HepG2 (cell line): ENCODE results near the gene IGSF21. TPM values are rescaled to one million over a fixed set of nuclear protein-coding genes. Genes with fewer than 3 reads are reported as not detected.

Experiments used
- ATAC-seq: fragments of 200-7000 bp; cut with Tn5 transposase; 3 replicates; pipeline ENCODE4 v1.9.1; 2020; ENCODE audit warnings: mild to moderate bottlenecking, moderate library complexity
- BruUV-seq: library from RNA; stranded (reverse); fragments of 400-500 nt; replicated peaks from 2 replicates; lab custom pipeline; 2021; lab: Mats Ljungman, UMichigan
- CTCF ChIA-PET: fragments of 300-600 bp; formaldehyde crosslinking; extraction: SDS; loops from one replicate; lab custom pipeline; 2021; ENCODE audit warnings: low total read pairs, inconsistent platforms, low intra/inter-chr PET ratio; lab: Yijun Ruan, JAX
- POLR2A ChIA-PET: fragments of 350-600 bp; sonication (Branson Sonifier 250); formaldehyde crosslinking; loops from one replicate; lab custom pipeline; 2020; ENCODE audit warnings: antibody characterized with exemption, inconsistent platforms; lab: Yijun Ruan, JAX
- DNase-seq: peaks from one replicate; pipeline ENCODE4 v3.0.0-alpha.2; 2015; ENCODE audit warnings: low spot score
- FAIRE-seq: peaks from 3 replicates; lab custom pipeline; 2011; peaks lifted over from hg19 to GRCh38; lab: Jason Lieb, UNC
- H2AFZ ChIP-seq: one replicate; pipeline ENCODE4 v1.6.1; 2011; ENCODE audit warnings: low read length, inconsistent platforms
- H3K27ac ChIP-seq: fragments of 300-600 bp; 3 replicates; pipeline ENCODE4 v1.8.0; 2011; ENCODE audit warnings: mixed run types, mild to moderate bottlenecking, mixed read lengths, low read length, inconsistent platforms; ENCODE audit not compliant: insufficient read depth; ENCODE audit errors: extremely low read length
- H3K27me3 ChIP-seq, 2 experiments: fragments of 200-600 bp in 1 of 2; 2 replicates in 1 of 2; 3 replicates in 1 of 2; pipeline versions ENCODE4 v1.6.0 to v1.8.0; 2011; ENCODE audit warnings: low read length in 2 of 2, mild to moderate bottlenecking in 2 of 2, moderate library complexity in 2 of 2, inconsistent platforms in 1 of 2; ENCODE audit not compliant: insufficient read depth in 2 of 2, control insufficient read depth in 1 of 2
- H3K36me3 ChIP-seq, 2 experiments: fragments of 200-600 bp in 1 of 2; replicated peaks in 1 of 2; 2 replicates in 1 of 2; 3 replicates in 1 of 2; pipeline versions ENCODE4 v1.5.1 to v1.8.0; 2011; ENCODE audit warnings: low read length in 2 of 2, inconsistent platforms in 1 of 2; ENCODE audit not compliant: insufficient read depth in 2 of 2, control insufficient read depth in 1 of 2
- H3K4me1 ChIP-seq: 2 replicates; pipeline ENCODE4 v1.5.1; 2012; ENCODE audit warnings: low read length, inconsistent platforms; ENCODE audit not compliant: insufficient read depth
- H3K4me2 ChIP-seq: 2 replicates; pipeline ENCODE4 v1.6.0; 2011; ENCODE audit warnings: low read depth, low read length, inconsistent platforms
- H3K4me3 ChIP-seq, 3 experiments: fragments of 200-600 bp in 1 of 3; sonication (generic), shearing (Covaris generic) in 1 of 3; replicated peaks in 1 of 3; 2 replicates each; pipeline ENCODE4 v1.5.1; 2011 to 2016; ENCODE audit warnings: low read length in 3 of 3, inconsistent platforms in 2 of 3, low read depth in 2 of 3, mild to moderate bottlenecking in 2 of 3, control low read depth in 1 of 3, mixed read lengths in 1 of 3; ENCODE audit not compliant: insufficient read depth in 1 of 3
- H3K79me2 ChIP-seq: one replicate; pipeline ENCODE4 v1.6.1; 2011; ENCODE audit warnings: low read length, inconsistent platforms; ENCODE audit not compliant: insufficient read depth
- H3K9ac ChIP-seq: 2 replicates; pipeline ENCODE4 v1.6.0; 2011; ENCODE audit warnings: mild to moderate bottlenecking, low read depth, low read length, inconsistent platforms; ENCODE audit not compliant: insufficient read depth
- H3K9me3 ChIP-seq: 2 replicates; pipeline ENCODE4 v1.5.1; 2012; ENCODE audit warnings: mild to moderate bottlenecking, low read length
- H4K20me1 ChIP-seq: 2 replicates; pipeline ENCODE4 v1.6.0; 2011; ENCODE audit warnings: inconsistent platforms, mild to moderate bottlenecking, low read length, moderate library complexity; ENCODE audit not compliant: insufficient read depth
- BHLHE40 ChIP-seq: IDR thresholded peaks from 2 replicates; pipeline ENCODE4 v1.6.1; 2011; ENCODE audit warnings: low read length, improper control_type of control experiment
- DNMT3B ChIP-seq: conservative IDR thresholded peaks from 2 replicates; pipeline ENCODE4 v1.6.1; 2016; ENCODE audit warnings: missing biosample characterization, control low read depth
- FOXK2 ChIP-seq: fragments of 450-650 bp; IDR thresholded peaks from 2 replicates; pipeline ENCODE4 v1.6.1; 2016
- FOXP4 ChIP-seq: sonication (generic); formaldehyde crosslinking; IDR thresholded peaks from 2 replicates; pipeline ENCODE4 v1.4.0; 2020; ENCODE audit warnings: missing genetic modification reagents
- JARID2 ChIP-seq: sonication (generic); formaldehyde crosslinking; IDR thresholded peaks from 2 replicates; pipeline ENCODE4 v1.8.1; 2023; ENCODE audit warnings: missing genetic modification reagents, inconsistent platforms; ENCODE audit not compliant: insufficient replicate concordance
- JUND ChIP-seq: sonication (generic); formaldehyde crosslinking; IDR thresholded peaks from 2 replicates; pipeline ENCODE4 v1.8.0; 2022; ENCODE audit warnings: mild to moderate bottlenecking, missing genetic modification reagents
- MYPOP ChIP-seq: sonication (generic); formaldehyde crosslinking; IDR thresholded peaks from 2 replicates; pipeline ENCODE4 v1.8.1; 2023; ENCODE audit warnings: mild to moderate bottlenecking, moderate library complexity, missing genetic modification reagents
- ONECUT2 ChIP-seq: sonication (generic); formaldehyde crosslinking; IDR thresholded peaks from 2 replicates; pipeline ENCODE4 v1.4.0; 2020; ENCODE audit warnings: missing genetic modification reagents
- RFX1 ChIP-seq: fragments of 450-650 bp; IDR thresholded peaks from 2 replicates; pipeline ENCODE4 v1.6.1; 2017
- SALL1 ChIP-seq: sonication (generic); formaldehyde crosslinking; IDR thresholded peaks from 2 replicates; pipeline ENCODE4 v1.8.0; 2022; ENCODE audit warnings: mild to moderate bottlenecking, missing genetic modification reagents
- ZNF224 ChIP-seq: sonication (generic); formaldehyde crosslinking; IDR thresholded peaks from 2 replicates; pipeline ENCODE4 v1.5.0; 2020; ENCODE audit warnings: mild to moderate bottlenecking, missing genetic modification reagents
- ZNF281 ChIP-seq: sonication (generic); formaldehyde crosslinking; IDR thresholded peaks from 2 replicates; pipeline ENCODE4 v1.4.0; 2020; ENCODE audit warnings: missing genetic modification reagents, borderline replicate concordance
- ZNF337 ChIP-seq: sonication (generic); formaldehyde crosslinking; IDR thresholded peaks from 2 replicates; pipeline ENCODE4 v1.5.1; 2020; ENCODE audit warnings: missing genetic modification reagents, low read depth, mild to moderate bottlenecking, borderline replicate concordance
- ZNF556 ChIP-seq: sonication (generic); formaldehyde crosslinking; IDR thresholded peaks from 2 replicates; pipeline ENCODE4 v1.4.0; 2020; ENCODE audit warnings: mild to moderate bottlenecking, missing genetic modification reagents, borderline replicate concordance
- ZNF576 ChIP-seq: sonication (generic); formaldehyde crosslinking; IDR thresholded peaks from 2 replicates; pipeline ENCODE4 v1.4.0; 2020; ENCODE audit warnings: mild to moderate bottlenecking, missing genetic modification reagents
- ZNF605 ChIP-seq: sonication (generic); formaldehyde crosslinking; IDR thresholded peaks from 2 replicates; pipeline ENCODE4 v1.8.0; 2022; ENCODE audit warnings: mild to moderate bottlenecking, missing genetic modification reagents
- ZNF879 ChIP-seq: sonication (generic); formaldehyde crosslinking; IDR thresholded peaks from 2 replicates; pipeline ENCODE4 v1.8.1; 2023; ENCODE audit warnings: missing genetic modification reagents
- WGBS: methylation state at CpG from one replicate; pipeline ENCODE4 v1.1.6; 2017; ENCODE audit warnings: low lambda C conversion rate; 5-methylcytosine and 5-hydroxymethylcytosine counted together
- in situ Hi-C: cut with HindIII; loops from 2 replicates; pipeline ENCODE4 v1.10.0; 2017; ENCODE audit warnings: low pct_unique_long_range_greater_than_20kb; ENCODE audit not compliant: extremely low pct_ligation_motif_present
- intact Hi-C: fragments of 100-400 bp; cut with micrococcal nuclease; formaldehyde crosslinking; loops from one replicate; pipeline ENCODE4 v1.10.0; 2022; ENCODE audit not compliant: unreplicated experiment
- polyA plus RNA-seq, 8 experiments: library from polyadenylated mRNA; depleted of rRNA in 3 of 8; stranded (reverse) in 7 of 8; unstranded in 1 of 8; fragments of >200 nt; fragmentation: Illumina TruSeq in 4 of 8; extraction: Trizol in 4 of 8; gene quantifications; 2 replicates each; pipeline versions ENCODE4 v1.2.1 to v1.2.3, GENCODE V29; 2011 to 2016; ENCODE audit warnings: low read depth in 4 of 8, missing spikeins in 1 of 8, mixed read lengths in 1 of 8; ENCODE audit not compliant: insufficient read depth in 1 of 8
- total RNA-seq, 5 experiments: library from RNA; depleted of rRNA; stranded (reverse); fragments of >200 nt; fragmentation: Illumina TruSeq; extraction: Trizol; gene quantifications; 2 replicates each; pipeline ENCODE4 v1.2.3, GENCODE V29; 2016; ENCODE audit warnings: low read depth in 1 of 5

IGSF21 gene
- total and polyA plus RNA-seq, 2 of the 13 experiments (the other 11 are each of a cell fraction or from before 2014, with no cell fraction given) = not detected

GRCh38 chr1:18288722-18289121 is 181.1 kb downstream of the IGSF21 start:
- Histone ChIP-seq H3K9ac (no peak overlapping the region), H4K20me1 (no peaks in the 10 kb centered on the region), H3K79me2 (no peaks in the 10 kb centered on the region), H3K27me3 (peaks cover 0 to 9% of the 10 kb centered on the region in 2 experiments; a peak in 2 of 5 replicates), H2AFZ (no peak overlapping the region), H3K36me3 (no peaks in the 10 kb centered on the region), H3K4me3 (no peak overlapping the region), H3K4me1 (peaks cover 23% of the 10 kb centered on the region), H3K4me2 (no peak overlapping the region), H3K27ac (no peak overlapping the region), H3K9me3 (no peaks in the 10 kb centered on the region)
- intact Hi-C loops = no loop called here
- ChIA-PET CTCF (no interaction called here), POLR2A (no interaction called here)
- no peak for FAIRE-seq
- in situ Hi-C loops = no loop called here
- no peak for DNase-seq
- no peak for ATAC-seq
- BruUV-seq = no TSS peak
- TF ChIP-seq RFX1 (no peak), JUND (no peak), FOXK2 (no peak), ZNF556 (CRISPR knock-in tag) (no peak), ZNF337 (no peak), BHLHE40 (no peak), MYPOP (CRISPR knock-in tag) (no peak), ZNF576 (CRISPR knock-in tag) (no peak), ZNF879 (CRISPR knock-in tag) (no peak), ZNF281 (CRISPR knock-in tag) (no peak), JARID2 (CRISPR knock-in tag) (no peak), DNMT3B (CRISPR knock-in tag) (no peak), SALL1 (CRISPR knock-in tag) (no peak), ZNF605 (CRISPR knock-in tag) (no peak), FOXP4 (CRISPR knock-in tag) (no peak), ZNF224 (CRISPR knock-in tag) (no peak), ONECUT2 (no peak)
- WGBS = 41% methylated on average over 7 of the region's 7 CpGs
